G401 (cell line): ENCODE measurements around the gene ADGRV1. TPM values are rescaled to one million over a fixed set of nuclear protein-coding genes. Genes with fewer than 3 reads are reported as not detected.
"Not testable (repeated sequence)": the region's sequence is repeated elsewhere in the genome, so short reads cannot be mapped to it uniquely, and the experiment has no call there.

Experiments
- DNase-seq: peaks from one replicate; pipeline ENCODE4 v3.0.0-alpha.2; 2015; ENCODE audit warnings: low spot score
- in situ Hi-C: cut with HindIII; loops from 2 replicates; pipeline ENCODE4 v1.10.0; 2016; ENCODE audit warnings: low sequenced_read_pairs, mixed read lengths
- total RNA-seq: library from RNA; depleted of rRNA; stranded (reverse); fragments of >200 nt; shearing (Covaris generic); gene quantifications from 2 replicates; pipeline ENCODE4 v1.2.3, GENCODE V29; 2014

ADGRV1 gene
- total RNA-seq, 1 experiment from 2014 or later = not detected

DNA sequence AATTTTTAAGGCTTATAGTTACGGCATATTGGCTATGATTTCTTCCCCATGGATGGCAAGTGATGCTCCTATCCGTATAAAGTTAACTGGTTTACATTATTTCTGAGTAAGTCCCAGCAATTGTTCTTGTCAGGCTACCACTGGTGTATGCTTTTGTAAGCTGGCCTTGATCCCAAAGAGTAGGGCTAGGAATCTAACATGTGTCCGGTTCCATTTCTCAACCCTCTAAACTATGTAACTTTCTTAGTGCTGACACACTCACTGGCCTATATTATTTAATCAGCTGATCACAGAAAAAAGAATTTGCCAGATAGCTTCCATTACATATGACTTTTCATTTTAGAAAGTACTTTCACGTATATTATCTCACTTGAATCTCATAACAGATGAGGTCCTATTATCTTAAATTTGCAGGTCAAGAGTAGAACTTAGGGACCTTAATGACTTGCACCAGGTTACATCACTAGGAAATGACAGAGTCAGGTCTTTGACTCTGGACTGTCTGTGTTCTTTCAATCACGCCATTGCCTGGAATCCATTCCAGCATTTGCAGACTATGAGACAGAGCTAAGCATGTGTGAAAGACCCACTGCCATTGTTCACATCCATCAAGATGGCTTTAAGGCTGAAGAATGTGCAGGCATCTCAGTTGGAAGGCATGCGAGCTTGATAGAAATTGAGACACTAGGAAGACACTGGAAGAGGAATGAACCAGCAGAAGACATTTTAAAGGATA lies 461.6 kb downstream of the ADGRV1 start:
- DNase-seq = no peak
- in situ Hi-C loops = loop anchor here (10.0 kb wide), 1 partner anchor 105 kb away; no protein-coding TSS in a partner anchor

DNA sequence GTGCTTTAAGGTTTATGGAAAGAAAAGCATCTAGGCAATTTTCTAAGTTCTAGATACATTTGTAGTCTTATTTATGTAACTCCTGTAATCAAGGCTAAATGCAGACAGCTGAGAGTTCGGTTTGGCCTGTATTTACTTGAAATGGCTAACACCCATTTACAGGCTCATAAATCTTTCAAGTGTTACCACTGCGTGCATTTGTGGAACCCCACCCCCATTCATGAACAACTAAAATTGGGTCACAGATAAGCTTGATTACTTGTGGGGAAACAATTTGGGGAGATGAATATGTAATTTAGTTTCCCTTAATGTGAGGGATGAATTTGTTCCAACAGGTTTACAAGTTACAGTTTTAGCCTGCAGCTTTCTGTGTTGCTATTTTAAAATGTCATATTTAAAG lies 463.9 kb downstream of the ADGRV1 start:
- in situ Hi-C loops = loop anchor here (10.0 kb wide), 1 partner anchor 108 kb away; no protein-coding TSS in a partner anchor

DNA sequence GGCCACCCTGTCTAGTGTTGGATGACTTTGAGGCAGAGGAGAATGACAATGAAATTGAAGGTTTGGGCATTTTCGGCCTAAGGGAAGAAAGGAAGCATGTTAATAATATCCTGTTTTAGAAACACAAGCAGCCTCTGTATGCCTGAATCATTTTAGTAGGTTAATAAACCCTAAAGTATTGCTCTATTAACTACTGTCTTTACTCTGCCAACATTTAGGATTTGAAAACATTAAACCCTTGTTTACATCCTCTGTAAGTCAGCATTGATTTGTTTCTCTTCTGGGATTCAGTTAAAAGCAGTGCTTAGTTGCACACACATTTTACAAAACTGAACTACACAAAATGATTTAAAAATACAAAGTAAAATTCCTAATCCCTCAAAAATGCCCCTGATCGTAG lies 465.6 kb downstream of the ADGRV1 start:
- in situ Hi-C loops = loop anchor here (10.0 kb wide), 1 partner anchor 109 kb away; no protein-coding TSS in a partner anchor
- no peak for DNase-seq

More for the DNA sequence above, 463.9 kb downstream of the ADGRV1 start:
- DNase-seq = no peak

DNA sequence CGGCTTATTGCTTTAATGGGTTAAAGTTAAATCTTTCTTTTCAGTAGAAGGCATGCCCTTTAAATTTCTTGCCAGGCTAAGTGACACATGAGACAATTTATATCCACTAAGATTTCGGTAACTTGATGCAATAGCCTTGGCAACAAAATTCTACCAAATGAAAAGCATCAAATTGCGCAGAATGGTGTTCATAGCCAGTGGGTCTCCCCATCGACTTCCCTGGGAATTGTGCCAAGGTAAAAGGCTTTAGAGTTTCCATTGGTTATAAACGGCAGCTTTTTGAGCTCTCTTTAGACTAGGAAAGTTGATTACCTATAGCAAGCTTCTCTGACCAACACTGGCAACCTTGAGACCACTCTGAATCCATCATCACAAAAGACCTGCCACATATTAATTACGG lies 466.1 kb downstream of the ADGRV1 start:
- no peak for DNase-seq
- in situ Hi-C loops = loop anchor here (10.0 kb wide), 1 partner anchor 110 kb away; no protein-coding TSS in a partner anchor

DNA sequence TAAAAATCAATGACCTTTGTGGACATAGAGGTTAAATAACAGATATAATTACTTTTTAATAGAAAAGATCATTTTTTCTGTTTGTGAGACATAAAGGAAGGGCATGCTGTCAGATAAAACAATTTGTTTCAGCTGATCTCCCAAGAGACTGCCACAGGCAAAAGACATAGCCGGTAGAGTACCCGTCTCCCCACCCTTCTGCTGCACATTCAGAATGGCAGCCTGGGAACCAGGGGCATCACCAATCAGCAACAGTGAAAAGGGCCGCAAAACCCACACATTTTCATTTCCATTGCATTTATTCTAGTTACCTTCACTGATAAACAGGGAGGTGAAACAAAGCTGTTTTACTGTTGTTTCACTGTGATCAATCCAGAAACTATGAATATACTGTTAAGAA lies 466.9 kb downstream of the ADGRV1 start:
- no peak for DNase-seq
- in situ Hi-C loops = loop anchor here (10.0 kb wide), 1 partner anchor 111 kb away; no protein-coding TSS in a partner anchor

DNA sequence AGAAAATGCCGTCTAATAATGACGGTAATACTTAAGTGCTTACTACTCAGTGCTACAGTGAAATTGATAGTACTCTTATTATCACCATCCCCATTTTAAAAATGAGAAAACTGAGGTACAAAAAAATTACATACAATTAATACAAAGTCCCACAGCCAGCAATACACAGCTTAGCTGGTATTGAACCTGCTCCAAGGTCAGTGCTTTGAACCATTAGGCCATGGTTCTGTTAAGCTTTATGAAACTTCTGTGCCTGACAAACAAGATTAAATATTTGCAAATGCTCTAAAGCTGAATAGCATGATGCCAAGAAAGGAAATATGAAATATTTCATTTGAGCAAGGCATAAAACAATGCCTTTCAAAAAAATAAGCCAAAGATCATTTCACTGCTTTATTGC lies 467.4 kb downstream of the ADGRV1 start:
- no peak for DNase-seq
- in situ Hi-C loops = loop anchor here (10.0 kb wide), 1 partner anchor 111 kb away; no protein-coding TSS in a partner anchor

DNA sequence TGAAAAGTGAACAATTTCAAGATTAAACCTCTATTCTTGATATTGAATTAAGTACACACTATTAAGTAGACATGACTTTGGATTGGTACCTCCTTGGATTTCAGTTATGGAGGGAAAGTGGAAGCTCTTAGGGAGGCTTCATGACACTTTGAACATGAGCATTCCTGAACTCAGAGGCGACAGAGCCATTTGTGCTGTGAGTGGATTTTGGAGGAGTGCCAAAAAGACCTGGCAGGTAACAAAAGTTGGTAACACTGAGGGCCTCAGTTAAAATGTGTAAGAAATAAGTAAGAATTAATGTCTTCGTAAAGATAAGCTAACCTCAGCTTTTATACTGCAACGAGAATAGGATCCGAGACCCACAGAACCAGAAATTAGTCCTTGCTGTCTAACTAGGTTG lies 467.9 kb downstream of the ADGRV1 start:
- DNase-seq = no peak
- in situ Hi-C loops = loop anchor here (10.0 kb wide), 1 partner anchor 112 kb away; no protein-coding TSS in a partner anchor

DNA sequence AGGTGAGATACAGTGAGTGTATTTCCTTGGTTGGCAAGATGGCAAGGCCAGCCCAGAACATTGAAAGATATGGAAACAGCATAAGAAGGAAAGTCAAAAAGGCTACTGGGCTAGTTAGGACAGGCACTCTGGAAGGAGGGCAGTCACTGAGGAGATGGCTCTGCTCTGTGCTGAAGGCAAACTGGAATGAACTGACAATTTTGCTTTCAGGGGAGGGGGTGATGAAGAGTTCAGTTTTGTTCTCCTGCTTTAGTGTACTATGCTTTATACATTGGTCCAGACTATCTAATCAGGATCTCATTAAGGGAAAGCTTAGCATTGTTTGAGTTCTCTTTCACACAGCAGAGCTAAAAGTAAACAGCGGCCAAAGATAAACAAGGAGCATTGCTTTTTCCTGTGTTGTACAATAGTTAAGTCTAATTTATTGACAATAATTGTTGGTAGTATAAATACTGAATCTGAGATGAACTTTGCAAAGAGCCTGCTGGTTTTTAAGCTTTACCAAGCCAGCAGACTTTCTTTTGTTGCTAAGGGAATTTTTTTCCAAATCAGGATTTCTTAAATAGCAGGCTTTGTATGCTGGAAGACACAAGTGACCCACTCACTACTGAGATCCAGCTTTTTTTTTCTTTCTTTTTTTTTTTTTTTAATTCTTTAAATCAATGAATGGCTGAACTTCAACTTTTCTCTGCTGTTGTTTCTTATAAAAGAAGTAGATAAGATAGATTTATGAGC lies 469.0 kb downstream of the ADGRV1 start:
- no peak for DNase-seq
- in situ Hi-C loops = loop anchor here (10.0 kb wide), 1 partner anchor 113 kb away; no protein-coding TSS in a partner anchor

DNA sequence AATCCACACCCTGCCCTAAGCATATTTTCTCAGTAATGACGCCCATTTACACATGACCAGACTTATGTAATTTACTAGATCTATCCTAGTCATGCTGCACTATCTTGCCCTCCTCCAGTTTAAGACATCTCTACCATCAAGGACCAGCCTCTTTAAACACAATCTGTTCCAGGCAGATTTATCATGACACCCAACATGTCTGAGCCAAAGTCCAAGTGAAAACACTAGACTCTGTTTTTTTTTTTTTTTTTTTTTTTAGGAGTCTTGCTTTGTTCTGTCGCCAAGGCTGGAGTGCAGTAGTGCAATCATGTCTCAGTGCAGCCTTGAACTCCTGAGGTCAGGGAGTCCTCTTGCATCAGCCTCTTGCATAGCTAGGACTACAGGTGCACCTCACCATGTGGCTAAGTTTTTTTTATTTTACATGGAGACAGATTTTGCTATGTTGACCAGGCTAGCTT lies 469.9 kb downstream of the ADGRV1 start:
- in situ Hi-C loops = loop anchor here (10.0 kb wide), 1 partner anchor 114 kb away; no protein-coding TSS in a partner anchor
- no peak for DNase-seq

DNA sequence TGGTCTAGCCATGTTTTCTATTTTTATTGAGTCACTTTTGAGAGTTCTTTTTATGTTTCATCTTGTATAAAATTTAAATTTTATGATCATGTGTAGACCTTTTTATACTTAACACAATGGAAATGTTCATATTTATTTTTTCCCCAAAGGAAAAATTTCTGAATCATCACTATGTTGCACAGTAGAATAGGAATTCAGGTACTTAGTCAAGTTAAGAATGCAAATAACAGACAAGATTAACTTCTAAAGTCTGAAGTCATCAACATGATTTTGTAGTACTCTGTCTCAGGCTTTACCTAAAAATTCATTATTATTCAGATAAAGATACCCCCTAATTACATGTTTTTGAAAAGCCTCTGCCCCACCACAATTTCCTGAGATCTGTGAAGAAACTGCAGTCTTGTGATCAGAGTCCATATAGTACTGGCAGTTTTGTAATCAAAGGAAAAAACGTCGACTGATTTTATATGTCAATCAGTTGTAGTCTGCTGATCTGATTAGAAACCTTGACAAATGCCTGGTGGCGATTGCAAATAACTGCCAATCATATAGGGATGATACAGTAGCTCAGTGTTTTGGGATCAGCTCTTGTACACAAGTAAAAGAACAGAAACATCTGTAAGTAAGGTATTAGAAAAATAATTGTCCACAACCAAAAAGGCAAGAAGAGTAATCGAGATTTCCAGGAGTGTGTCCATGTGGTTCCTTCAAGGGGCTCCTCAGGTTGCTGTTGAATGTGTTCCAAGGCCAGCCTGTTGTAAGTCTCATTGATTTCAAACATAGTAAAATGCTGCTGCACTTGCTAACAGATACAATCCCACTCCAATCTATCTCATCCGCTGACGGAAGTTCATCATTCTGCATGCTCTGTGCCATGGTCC lies 472.2 kb downstream of the ADGRV1 start:
- DNase-seq = no peak
- in situ Hi-C loops = no loop called here

DNA sequence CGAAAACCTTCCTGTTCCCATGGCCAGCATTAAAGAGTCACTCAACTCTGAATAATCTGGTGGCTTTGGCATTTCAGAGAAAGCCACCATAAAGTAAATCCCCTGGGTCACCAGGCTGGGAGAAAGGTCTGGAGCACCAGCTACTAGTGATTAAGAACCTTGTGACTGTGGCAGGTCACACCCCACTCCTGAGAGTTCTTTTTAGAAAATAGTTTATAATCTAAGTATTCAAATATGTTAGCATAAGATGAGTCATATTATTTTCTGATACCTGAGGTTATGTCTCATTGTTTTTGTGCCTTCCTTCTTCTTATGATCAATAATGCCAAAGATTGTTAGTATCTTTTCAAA lies 472.8 kb downstream of the ADGRV1 start:
- no peak for DNase-seq
- in situ Hi-C loops = no loop called here

DNA sequence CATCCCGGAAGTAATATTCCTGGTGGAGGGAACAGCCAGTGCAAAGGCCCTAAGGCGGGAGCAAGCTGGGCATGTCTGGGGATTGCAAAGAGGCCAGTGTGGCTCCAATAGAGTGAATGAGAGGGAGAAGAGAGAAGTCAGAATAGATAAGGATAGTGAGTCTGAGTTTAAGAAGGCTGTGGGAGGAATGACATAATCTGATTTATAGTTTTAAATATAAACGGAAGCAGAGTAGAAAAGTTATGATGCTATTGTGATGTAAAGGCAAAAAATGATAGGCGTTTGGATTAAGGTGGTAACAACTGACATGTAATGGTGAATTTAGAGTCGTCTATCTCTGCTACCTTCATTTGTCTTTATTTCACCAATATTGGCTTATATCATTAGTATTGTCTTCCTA lies 473.5 kb downstream of the ADGRV1 start:
- in situ Hi-C loops = no loop called here
- DNase-seq = no peak

DNA sequence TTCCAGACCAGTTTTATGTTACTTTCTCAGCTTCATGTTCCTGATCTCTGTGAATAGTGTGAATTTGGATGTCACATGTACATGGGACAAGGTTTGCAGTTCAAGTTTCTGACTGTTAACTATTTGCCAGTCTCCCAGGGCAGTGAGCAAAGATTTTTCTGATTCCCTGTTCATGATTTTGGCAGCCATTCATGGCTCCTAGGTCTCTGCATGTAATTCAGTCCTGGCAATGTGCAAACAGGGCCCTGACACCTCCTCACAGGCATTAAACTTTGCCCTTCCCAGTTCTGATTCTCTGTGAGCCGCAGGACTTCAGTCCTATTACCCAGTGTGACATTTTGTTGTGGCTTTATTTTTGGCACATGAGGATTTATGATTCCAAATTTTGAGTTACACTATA lies 474.8 kb downstream of the ADGRV1 start:
- no peak for DNase-seq
- in situ Hi-C loops = no loop called here

DNA sequence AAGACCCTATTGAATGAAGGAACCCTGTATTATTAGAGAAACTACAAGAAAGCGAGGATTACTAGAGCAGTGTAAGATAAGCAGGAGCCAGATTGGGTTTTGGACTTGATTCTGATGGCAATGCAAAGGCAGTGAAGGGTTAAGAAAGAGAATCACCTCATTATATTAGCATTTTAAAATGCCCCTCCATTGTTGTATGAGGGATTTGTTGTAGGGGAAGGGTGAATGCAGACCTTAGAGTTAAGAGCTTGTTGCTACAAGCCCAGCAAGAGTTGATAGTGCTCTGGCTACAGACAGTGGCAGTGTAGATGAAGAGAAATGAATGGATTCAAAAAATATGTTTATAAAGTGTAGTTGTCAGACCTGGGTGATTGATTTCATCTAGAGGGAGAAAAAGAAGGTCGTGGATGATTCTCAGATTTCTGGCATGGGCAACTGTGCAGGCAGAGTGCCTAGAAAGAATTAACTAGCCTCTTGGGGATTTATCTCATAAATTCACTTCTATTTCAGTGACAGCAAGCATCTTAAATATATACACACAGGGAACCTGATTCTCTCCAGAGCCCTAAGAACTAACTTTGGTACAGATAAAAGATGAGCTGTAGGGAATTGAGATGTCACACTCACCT lies 479.7 kb downstream of the ADGRV1 start:
- DNase-seq = no peak
- in situ Hi-C loops = no loop called here

DNA sequence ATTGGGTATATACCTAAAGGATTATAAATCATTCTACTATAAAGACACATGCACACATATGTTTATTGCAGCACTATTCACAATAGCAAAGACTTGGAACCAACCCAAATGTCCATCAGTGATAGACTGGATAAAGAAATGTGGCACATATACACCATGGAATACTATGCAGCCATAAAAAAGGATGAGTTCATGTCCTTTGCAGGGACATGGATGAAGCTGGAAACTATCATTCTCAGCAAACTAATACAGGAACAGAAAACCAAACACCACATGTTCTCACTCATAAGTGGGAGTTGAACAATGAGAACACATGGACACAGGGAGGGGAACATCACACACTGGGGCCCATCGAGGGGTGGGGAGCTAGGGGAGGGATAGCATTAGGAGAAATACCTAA lies 482.5 kb downstream of the ADGRV1 start:
- in situ Hi-C loops, DNase-seq: not testable (repeated sequence)

DNA sequence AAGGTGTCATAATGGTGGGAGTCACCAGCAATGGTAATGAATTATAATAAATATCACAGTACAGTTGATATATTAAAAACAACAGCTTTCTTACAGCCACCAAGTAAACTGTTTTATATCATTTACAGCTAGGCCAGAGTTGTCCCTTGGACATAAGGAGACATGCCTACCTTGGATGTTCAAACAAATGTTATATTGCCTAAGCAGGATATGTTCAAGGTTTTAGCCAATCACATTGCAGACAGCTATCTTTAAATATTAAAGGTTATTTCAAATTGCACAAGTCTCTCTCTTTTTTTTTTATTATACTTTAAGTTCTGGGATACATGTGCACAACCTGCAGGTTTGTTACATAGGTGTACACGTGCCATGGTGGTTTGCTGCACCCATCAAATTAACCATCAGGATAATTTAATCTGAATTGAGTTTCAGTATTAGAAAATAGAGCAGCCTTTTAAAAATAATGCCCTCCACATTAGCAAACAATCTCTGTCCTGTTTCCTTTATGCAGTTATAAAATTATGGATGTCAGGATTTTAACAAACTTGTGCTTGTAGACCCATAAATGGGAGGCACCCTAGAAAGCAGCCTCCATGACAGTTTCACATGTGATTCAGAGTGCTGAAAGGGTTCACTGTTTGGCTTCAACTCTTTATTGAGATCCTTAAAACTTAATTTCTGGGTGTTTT lies 483.8 kb downstream of the ADGRV1 start:
- DNase-seq = no peak
- in situ Hi-C loops = no loop called here

DNA sequence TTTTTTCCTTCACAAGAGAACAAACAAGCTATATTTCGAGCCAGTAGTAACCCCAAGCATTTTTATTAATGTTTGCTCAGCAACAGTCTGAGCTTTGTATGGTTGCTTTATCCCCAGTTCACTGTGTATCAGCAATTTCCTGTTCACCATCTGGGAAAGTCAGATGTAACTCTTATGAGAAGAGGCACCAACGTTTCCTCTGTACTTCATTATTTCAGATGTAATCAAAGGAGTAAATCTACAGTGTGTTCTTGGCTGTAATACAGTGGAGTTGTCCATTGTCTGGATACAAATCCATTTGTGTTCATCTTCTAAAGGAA lies 484.3 kb downstream of the ADGRV1 start:
- in situ Hi-C loops = no loop called here
- no peak for DNase-seq

DNA sequence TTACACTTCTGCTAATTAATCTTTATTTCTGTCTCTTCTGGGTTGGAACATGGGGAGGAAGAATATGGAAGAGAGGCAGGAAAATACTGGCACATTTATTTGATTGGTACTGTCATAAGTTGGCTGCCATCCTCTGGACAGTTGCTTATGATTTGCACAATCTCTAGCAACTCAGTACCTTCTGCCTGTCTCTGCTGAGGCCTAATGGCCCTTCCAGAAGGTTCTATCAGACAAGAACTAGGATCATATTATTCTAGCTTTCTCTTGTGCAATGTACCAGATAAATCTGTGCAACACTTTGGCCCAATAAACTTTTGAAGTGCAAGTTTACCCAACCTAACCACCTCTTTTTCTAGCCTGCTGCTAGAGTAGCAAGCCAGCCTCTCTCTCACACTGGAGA lies 489.5 kb downstream of the ADGRV1 start:
- DNase-seq = no peak
- in situ Hi-C loops = no loop called here
